SH-SY5Y (cell line): ENCODE results near the gene ACMSD.

Experiments used
- GATA2 ChIP-seq: IDR thresholded peaks from 2 replicates; pipeline ENCODE4 v1.6.1; 2011; ENCODE audit warnings: mild to moderate bottlenecking, low read depth, low read length
- GATA3 ChIP-seq: IDR thresholded peaks from 2 replicates; pipeline ENCODE4 v1.6.1; 2011; ENCODE audit warnings: low read depth, mild to moderate bottlenecking, low read length, moderate library complexity

DNA sequence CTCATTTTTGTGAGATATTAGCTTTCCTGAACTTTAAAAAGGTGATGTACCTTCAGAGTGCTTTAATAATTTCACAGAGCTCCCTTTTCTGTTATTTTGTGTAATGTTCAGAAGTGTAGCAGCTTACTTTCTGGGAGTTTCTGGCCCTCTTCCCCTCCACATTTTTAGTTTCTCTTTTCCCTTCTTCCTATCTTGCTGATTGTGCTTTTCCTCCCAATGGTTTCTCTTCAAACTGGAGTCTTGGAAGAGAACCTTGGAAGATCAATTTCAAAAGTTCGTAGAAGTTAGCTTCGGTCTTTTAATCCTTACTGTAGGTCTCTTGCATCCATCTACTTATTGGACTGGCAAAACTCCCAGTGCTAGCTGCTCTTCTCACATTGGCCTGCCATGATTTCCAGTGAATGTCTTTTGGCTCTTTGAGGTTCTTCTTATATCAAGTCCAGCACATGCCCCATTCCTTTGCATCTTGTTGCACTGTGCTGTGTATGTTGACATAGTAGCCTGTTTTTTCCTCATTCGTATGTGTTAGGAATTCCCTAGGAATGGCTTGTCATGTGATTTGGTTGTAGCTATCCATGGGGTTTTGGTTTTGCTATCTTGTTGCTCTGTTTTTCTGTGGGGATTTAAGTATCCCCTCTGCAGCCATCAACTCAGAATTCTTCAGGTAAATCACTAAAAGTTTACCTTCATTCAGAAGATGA, 88.0 kb downstream of the ACMSD start:
- TF ChIP-seq GATA3 (no peak), GATA2 (no peak)
